Measurements from ENCODE around the gene CYP2W1.
A peak's percentile ranks its signal among the peaks of the same experiment; 100 is the strongest.

The CYP2W1 gene

GRCh38 chr7:967361-968082, 15.5 kb upstream of the CYP2W1 start:
- DNase-seq (ENCODE audit: low spot score): no peak

GRCh38 chr7:968205-969105, 14.5 kb upstream of the CYP2W1 start:
- DNase-seq (ENCODE audit: low spot score): no peak

GRCh38 chr7:969403-969802, 13.6 kb upstream of the CYP2W1 start:
- no peak for DNase-seq (ENCODE audit: low spot score)

- no peak for DNase-seq (ENCODE audit: low spot score)
Observed at GRCh38 chr7:970744-971143, 12.2 kb upstream of the CYP2W1 start.

GRCh38 chr7:972110-972509, 10.9 kb upstream of the CYP2W1 start:
- DNase-seq (ENCODE audit: low spot score): no peak

- no peak for DNase-seq (ENCODE audit: low spot score)
Observed at GRCh38 chr7:972676-973309, 10.2 kb upstream of the CYP2W1 start.

GRCh38 chr7:973312-973711, 9.7 kb upstream of the CYP2W1 start:
- DNase-seq (ENCODE audit: low spot score): no peak

- no peak for DNase-seq (ENCODE audit: low spot score)
Observed at GRCh38 chr7:974172-974571, 8.8 kb upstream of the CYP2W1 start.

GRCh38 chr7:974820-975681, 7.9 kb upstream of the CYP2W1 start, which contains the start of gene COX19:
TSS of gene COX19 (minus strand) at chr7:975549. CDS start at chr7:975509, 40 bp downstream.
- DNase-seq (ENCODE audit: low spot score): peak; percentile 98

- no peak for DNase-seq (ENCODE audit: low spot score)
Observed at GRCh38 chr7:975702-976473, 7.1 kb upstream of the CYP2W1 start.

GRCh38 chr7:976901-977325, 6.1 kb upstream of the CYP2W1 start:
- no peak for DNase-seq (ENCODE audit: low spot score)

GRCh38 chr7:977326-978048, 5.5 kb upstream of the CYP2W1 start:
- no peak for DNase-seq (ENCODE audit: low spot score)

- DNase-seq (ENCODE audit: low spot score): no peak
Observed at GRCh38 chr7:978049-978346, 5.0 kb upstream of the CYP2W1 start.

- DNase-seq (ENCODE audit: low spot score): no peak
Observed at GRCh38 chr7:978416-979091, 4.4 kb upstream of the CYP2W1 start.

GRCh38 chr7:979151-979550, 3.8 kb upstream of the CYP2W1 start:
- DNase-seq (ENCODE audit: low spot score): no peak

- DNase-seq (ENCODE audit: low spot score): no peak
Observed at GRCh38 chr7:979886-980571, 3.0 kb upstream of the CYP2W1 start.

- DNase-seq (ENCODE audit: low spot score): no peak
Observed at GRCh38 chr7:981793-982510, 1.0 kb upstream of the CYP2W1 start.

- no peak for DNase-seq (ENCODE audit: low spot score)
Observed at GRCh38 chr7:982511-983003, 424 bp upstream of the CYP2W1 start.

All from GM03348 (cell line).